Measurements from ENCODE around the gene ARHGEF10L. TPM values are rescaled to one million over a fixed set of nuclear protein-coding genes. Genes with fewer than 3 reads are reported as not detected.

Gene ARHGEF10L
- polyA plus RNA-seq, 1 donor (not counting 4 experiments of a cell fraction or from before 2014, with no cell fraction given) = 2.4 TPM

GRCh38 chr1:17725084-17725719 lies 185.7 kb downstream of the ARHGEF10L start:
- Histone ChIP-seq H3K4me1 (ENCODE audit: control insufficient read depth, extremely low read depth, insufficient read depth, low read length) (no peaks in the 10 kb centered on the region), H4K20me1 (ENCODE audit: control insufficient read depth, extremely low read depth, insufficient read depth, low read length) (no peaks in the 10 kb centered on the region), H3K36me3 (ENCODE audit: control insufficient read depth in 2 of 2, extremely low read depth in 1 of 2, insufficient read depth in 2 of 2, low read length in 2 of 2) (no peaks in the 10 kb centered on the region), H3K27me3 (ENCODE audit: control insufficient read depth, extremely low read depth, insufficient read depth, low read length) (no peaks in the 10 kb centered on the region), H3K9me1 (ENCODE audit: control insufficient read depth, extremely low read depth, insufficient read depth, low read length) (no peaks in the 10 kb centered on the region), H3K4me2 (ENCODE audit: control insufficient read depth, extremely low read depth, insufficient read depth, low read depth, low read length) (no peak overlapping the region), H3K9me3 (ENCODE audit: control insufficient read depth, low read depth, low read length) (no peaks in the 10 kb centered on the region), H2AFZ (ENCODE audit: control insufficient read depth, low read length) (no peak overlapping the region), H3K79me2 (ENCODE audit: control insufficient read depth, insufficient read depth, low read length) (no peaks in the 10 kb centered on the region), H3K4me3 (ENCODE audit: control insufficient read depth in 2 of 3, extremely low read depth in 1 of 3, insufficient read depth in 2 of 3, low read depth in 1 of 3, low read length in 3 of 3) (no peak overlapping the region), H3K27ac (ENCODE audit: control insufficient read depth, insufficient read depth, low read length) (no peak overlapping the region), H3K9ac (ENCODE audit: control insufficient read depth, extremely low read depth, insufficient read depth, low read length) (no peak overlapping the region)
- FAIRE-seq (no peak), DNase-seq (ENCODE audit: low read depth, low spot score) (no peak)
- dilution Hi-C loops (cut with MboI; ENCODE audit: extremely low pct_ligation_motif_present, low sequenced_read_pairs) = no loop called here
- TF ChIP-seq EZH2 (IDR thresholded peaks at IDR 0.05; ENCODE audit: low read length) = no peak
- TF ChIP-seq CTCF (optimal IDR thresholded peaks at IDR 0.05 in 1 of 3, IDR thresholded peaks at IDR 0.05 in 1 of 3, conservative IDR thresholded peaks at IDR 0.05 in 1 of 3; ENCODE audit: extremely low read depth in 1 of 3, insufficient read depth in 2 of 3, low read length in 3 of 3) = no peak

GRCh38 chr1:17725811-17726582 lies 186.5 kb downstream of the ARHGEF10L start:
- H3K4me2 ChIP-seq (ENCODE audit: control insufficient read depth, extremely low read depth, insufficient read depth, low read depth, low read length) = no peak overlapping the region
- FAIRE-seq (no peak), DNase-seq (ENCODE audit: low read depth, low spot score) (no peak)

More at GRCh38 chr1:17725811-17726582, 186.5 kb downstream of the ARHGEF10L start:
- no peak overlapping the region for H2AFZ ChIP-seq (ENCODE audit: control insufficient read depth, low read length)
- no peaks in the 10 kb centered on the region for H3K79me2 ChIP-seq (ENCODE audit: control insufficient read depth, insufficient read depth, low read length)
- H3K9me3 ChIP-seq (ENCODE audit: control insufficient read depth, low read depth, low read length) = no peaks in the 10 kb centered on the region
- TF ChIP-seq CTCF (optimal IDR thresholded peaks at IDR 0.05 in 1 of 3, IDR thresholded peaks at IDR 0.05 in 1 of 3, conservative IDR thresholded peaks at IDR 0.05 in 1 of 3; ENCODE audit: extremely low read depth in 1 of 3, insufficient read depth in 2 of 3, low read length in 3 of 3) = no peak
- no peak for TF ChIP-seq EZH2 (IDR thresholded peaks at IDR 0.05; ENCODE audit: low read length)
- H3K9ac ChIP-seq (ENCODE audit: control insufficient read depth, extremely low read depth, insufficient read depth, low read length) = no peak overlapping the region
- H3K4me3 ChIP-seq (ENCODE audit: control insufficient read depth in 2 of 3, extremely low read depth in 1 of 3, insufficient read depth in 2 of 3, low read depth in 1 of 3, low read length in 3 of 3) = no peak overlapping the region
- H4K20me1 ChIP-seq (ENCODE audit: control insufficient read depth, extremely low read depth, insufficient read depth, low read length) = no peaks in the 10 kb centered on the region
- H3K36me3 ChIP-seq (ENCODE audit: control insufficient read depth in 2 of 2, extremely low read depth in 1 of 2, insufficient read depth in 2 of 2, low read length in 2 of 2) = no peaks in the 10 kb centered on the region
- no peaks in the 10 kb centered on the region for H3K27me3 ChIP-seq (ENCODE audit: control insufficient read depth, extremely low read depth, insufficient read depth, low read length)
- no peaks in the 10 kb centered on the region for H3K4me1 ChIP-seq (ENCODE audit: control insufficient read depth, extremely low read depth, insufficient read depth, low read length)
- H3K27ac ChIP-seq (ENCODE audit: control insufficient read depth, insufficient read depth, low read length) = no peak overlapping the region
- no peaks in the 10 kb centered on the region for H3K9me1 ChIP-seq (ENCODE audit: control insufficient read depth, extremely low read depth, insufficient read depth, low read length)
- dilution Hi-C loops (cut with MboI; ENCODE audit: extremely low pct_ligation_motif_present, low sequenced_read_pairs) = no loop called here

Data from keratinocyte (primary cell).